Measurements from ENCODE around the gene AVEN. TPM values are rescaled to one million over a fixed set of nuclear protein-coding genes. Genes with fewer than 3 reads are reported as not detected.
"Not testable (repeated sequence)": the region's sequence is repeated elsewhere in the genome, so short reads cannot be mapped to it uniquely, and the experiment has no call there.

The AVEN gene
- total and polyA plus RNA-seq, 12 donors = 6.9 to 22.9 (median 13.7) TPM

- WGBS, 4 donors = 54 to 65% (median 56%) methylated on average over 3 of the region's 3 CpGs
- TF ChIP-seq, protein P1, sequence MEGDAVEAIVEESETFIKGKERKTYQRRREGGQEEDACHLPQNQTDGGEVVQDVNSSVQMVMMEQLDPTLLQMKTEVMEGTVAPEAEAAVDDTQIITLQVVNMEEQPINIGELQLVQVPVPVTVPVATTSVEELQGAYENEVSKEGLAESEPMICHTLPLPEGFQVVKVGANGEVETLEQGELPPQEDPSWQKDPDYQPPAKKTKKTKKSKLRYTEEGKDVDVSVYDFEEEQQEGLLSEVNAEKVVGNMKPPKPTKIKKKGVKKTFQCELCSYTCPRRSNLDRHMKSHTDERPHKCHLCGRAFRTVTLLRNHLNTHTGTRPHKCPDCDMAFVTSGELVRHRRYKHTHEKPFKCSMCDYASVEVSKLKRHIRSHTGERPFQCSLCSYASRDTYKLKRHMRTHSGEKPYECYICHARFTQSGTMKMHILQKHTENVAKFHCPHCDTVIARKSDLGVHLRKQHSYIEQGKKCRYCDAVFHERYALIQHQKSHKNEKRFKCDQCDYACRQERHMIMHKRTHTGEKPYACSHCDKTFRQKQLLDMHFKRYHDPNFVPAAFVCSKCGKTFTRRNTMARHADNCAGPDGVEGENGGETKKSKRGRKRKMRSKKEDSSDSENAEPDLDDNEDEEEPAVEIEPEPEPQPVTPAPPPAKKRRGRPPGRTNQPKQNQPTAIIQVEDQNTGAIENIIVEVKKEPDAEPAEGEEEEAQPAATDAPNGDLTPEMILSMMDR (IDR thresholded peaks at IDR 0.05) = no peak
- no peak for TF ChIP-seq POLR2A (IDR thresholded peaks at IDR 0.05)
Observed at GRCh38 chr15:34027606-34028005, 11.4 kb downstream of the AVEN start.

DNA sequence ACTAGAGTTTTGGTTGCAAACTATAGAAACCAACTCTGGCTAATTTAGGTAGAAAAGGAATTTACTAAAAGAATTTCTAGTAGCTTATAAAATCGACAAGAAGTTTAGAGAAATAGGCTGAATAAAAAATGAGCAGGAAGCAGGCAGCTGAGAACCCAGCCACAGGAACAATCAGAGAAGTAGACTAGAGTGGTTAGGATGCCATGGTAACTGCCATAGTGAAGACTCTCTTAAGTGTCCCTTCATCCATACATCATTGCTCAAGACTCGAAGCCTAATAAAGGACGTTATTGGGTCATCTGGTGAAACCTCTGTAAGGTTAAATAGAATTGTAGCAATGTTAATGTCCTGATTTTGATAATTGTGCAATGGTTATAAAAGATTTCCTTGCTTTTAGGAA, 13.8 kb downstream of the AVEN start:
- DNase-seq = no peak
- H3K9me3 ChIP-seq (replicated peaks in 1 of 3) = no peaks in the 10 kb centered on the region
- no peaks in the 10 kb centered on the region for H3K36me3 ChIP-seq (replicated peaks in 1 of 2)
- H3K4me1 ChIP-seq (replicated peaks in 1 of 2) = no peaks in the 10 kb centered on the region
- intact Hi-C loops (cut with DNase I) = no loop called here
- WGBS, 4 donors = 78 to 89% (median 80%) methylated on average over 3 of the region's 3 CpGs
- no peak overlapping the region for H3K4me3 ChIP-seq
- no peaks in the 10 kb centered on the region for H3K27me3 ChIP-seq
- TF ChIP-seq, protein P1 (IDR thresholded peaks at IDR 0.05) = no peak
- TF ChIP-seq POLR2A (IDR thresholded peaks at IDR 0.05) = no peak
- no peak overlapping the region for H3K27ac ChIP-seq

More at GRCh38 chr15:34027606-34028005, 11.4 kb downstream of the AVEN start:
- H3K27ac ChIP-seq = no peak overlapping the region
- no peaks in the 10 kb centered on the region for H3K4me1 ChIP-seq (replicated peaks in 1 of 2)
- no peaks in the 10 kb centered on the region for H3K9me3 ChIP-seq (replicated peaks in 1 of 3)
- H3K36me3 ChIP-seq (replicated peaks in 1 of 2) = no peaks in the 10 kb centered on the region
- no peak overlapping the region for H3K4me3 ChIP-seq
- intact Hi-C loops (cut with DNase I) = no loop called here
- no peak for DNase-seq
- no peaks in the 10 kb centered on the region for H3K27me3 ChIP-seq

DNA sequence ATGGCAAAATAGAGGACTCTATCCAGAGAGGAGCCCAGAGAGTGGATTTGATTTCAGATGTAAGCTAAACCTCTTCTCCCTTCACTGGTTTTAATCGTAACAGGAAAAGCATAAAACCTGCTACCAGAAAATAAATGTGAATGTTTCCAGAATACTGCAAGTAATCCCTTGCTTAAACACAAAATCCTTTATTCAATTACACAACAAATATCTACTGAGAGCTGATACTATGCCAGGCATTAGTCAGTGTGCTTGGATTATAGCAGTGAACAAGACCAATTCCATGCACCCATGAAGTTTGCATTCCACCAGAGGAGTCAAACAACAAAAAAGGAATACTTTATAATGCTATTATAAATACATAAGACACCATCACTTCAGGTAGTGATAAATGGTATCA, 15.1 kb downstream of the AVEN start:
- intact Hi-C loops (cut with DNase I) = no loop called here
- 83 to 95% (median 88%) methylated on average over 1 of the region's 1 CpG for WGBS, 4 donors
- H3K27me3 ChIP-seq = no peaks in the 10 kb centered on the region

DNA sequence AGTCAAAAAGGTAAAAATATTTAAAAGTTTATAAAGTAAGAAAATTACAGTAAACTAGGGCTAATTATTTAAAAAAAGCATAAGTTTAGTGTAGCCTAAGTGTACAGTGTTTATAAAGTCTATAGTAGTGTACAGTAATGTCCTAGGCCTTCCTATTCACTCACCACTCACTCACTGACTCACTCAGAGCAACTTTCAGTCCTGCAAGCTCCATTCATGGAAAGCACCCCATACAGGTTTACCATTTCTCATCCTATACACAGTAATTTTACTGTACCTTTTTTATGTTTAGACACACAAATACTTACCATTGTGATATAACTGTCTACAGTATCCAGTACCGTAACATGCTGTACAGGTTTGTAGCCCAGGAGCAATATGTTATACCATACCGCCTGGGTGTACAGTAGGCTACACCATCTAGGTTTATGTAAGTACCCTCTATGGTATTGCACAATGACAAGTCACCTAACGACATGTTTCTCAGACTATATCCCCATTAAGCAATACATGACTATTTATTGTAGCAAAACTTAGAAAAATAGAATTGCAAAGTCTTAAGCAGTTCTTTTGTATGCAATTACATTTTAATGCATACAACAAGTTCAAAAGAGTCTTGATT, 19.5 kb downstream of the AVEN start:
- Histone ChIP-seq H3K27ac (no peak overlapping the region), H3K4me3 (no peak overlapping the region), H3K27me3 (no peaks in the 10 kb centered on the region), H3K9me3 (replicated peaks in 1 of 3) (no peaks in the 10 kb centered on the region), H3K4me1 (replicated peaks in 1 of 2) (no peaks in the 10 kb centered on the region), H3K36me3 (replicated peaks in 1 of 2) (no peaks in the 10 kb centered on the region)
- DNase-seq = no peak
- intact Hi-C loops (cut with DNase I) = no loop called here
- 88 to 93% (median 90%) methylated on average over 3 of the region's 3 CpGs for WGBS, 4 donors
- TF ChIP-seq POLR2A (IDR thresholded peaks at IDR 0.05) = no peak
- TF ChIP-seq, protein P1 (IDR thresholded peaks at IDR 0.05) = no peak

More for the DNA sequence above, 15.1 kb downstream of the AVEN start:
- no peak for DNase-seq
- H3K4me1 ChIP-seq (replicated peaks in 1 of 2) = no peaks in the 10 kb centered on the region
- no peak overlapping the region for H3K27ac ChIP-seq
- H3K9me3 ChIP-seq (replicated peaks in 1 of 3) = no peaks in the 10 kb centered on the region
- no peaks in the 10 kb centered on the region for H3K36me3 ChIP-seq (replicated peaks in 1 of 2)
- TF ChIP-seq, protein P1 (IDR thresholded peaks at IDR 0.05) = no peak
- no peak for TF ChIP-seq POLR2A (IDR thresholded peaks at IDR 0.05)
- no peak overlapping the region for H3K4me3 ChIP-seq

DNA sequence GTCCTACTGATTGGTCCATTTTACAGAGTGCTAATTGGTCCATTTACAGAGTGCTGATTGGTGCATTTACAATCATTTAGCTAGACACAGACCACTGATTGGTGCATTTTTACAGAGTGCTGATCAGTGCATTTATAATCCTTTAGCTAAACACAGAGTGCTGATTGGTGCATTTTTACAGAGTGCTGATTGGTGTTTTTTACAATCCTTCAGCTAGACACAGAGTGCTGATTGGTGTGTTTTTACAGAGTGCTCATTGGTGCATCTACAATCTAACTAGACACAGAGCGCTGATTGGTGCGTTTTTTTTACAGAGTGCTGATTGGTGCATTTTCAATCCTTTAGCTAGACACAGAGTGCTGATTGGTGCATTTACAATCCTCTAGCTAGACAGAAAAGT, 20.3 kb downstream of the AVEN start:
- DNase-seq; H3K4me3 ChIP-seq; H3K27ac ChIP-seq; intact Hi-C loops (cut with DNase I); H3K4me1 ChIP-seq (replicated peaks in 1 of 2); H3K27me3 ChIP-seq; H3K9me3 ChIP-seq (replicated peaks in 1 of 3); H3K36me3 ChIP-seq (replicated peaks in 1 of 2): not testable (repeated sequence)
- WGBS, 4 donors = 97 to 100% (median 99%) methylated on average over 2 of the region's 2 CpGs
